HepG2 (cell line): ENCODE data around the gene NUTF2. TPM values are rescaled to one million over a fixed set of nuclear protein-coding genes. Genes with fewer than 3 reads are reported as not detected.

Experiments used
- ATAC-seq: fragments of 200-7000 bp; cut with Tn5 transposase; 3 replicates; pipeline ENCODE4 v1.9.1; 2020; ENCODE audit warnings: mild to moderate bottlenecking, moderate library complexity
- BruUV-seq: library from RNA; stranded (reverse); fragments of 400-500 nt; replicated peaks from 2 replicates; lab custom pipeline; 2021; lab: Mats Ljungman, UMichigan
- CTCF ChIA-PET: fragments of 300-600 bp; formaldehyde crosslinking; extraction: SDS; loops from one replicate; lab custom pipeline; 2021; ENCODE audit warnings: low total read pairs, inconsistent platforms, low intra/inter-chr PET ratio; lab: Yijun Ruan, JAX
- POLR2A ChIA-PET: fragments of 350-600 bp; sonication (Branson Sonifier 250); formaldehyde crosslinking; loops from one replicate; lab custom pipeline; 2020; ENCODE audit warnings: antibody characterized with exemption, inconsistent platforms; lab: Yijun Ruan, JAX
- DNase-seq: peaks from one replicate; pipeline ENCODE4 v3.0.0-alpha.2; 2015; ENCODE audit warnings: low spot score
- FAIRE-seq: peaks from 3 replicates; lab custom pipeline; 2011; peaks lifted over from hg19 to GRCh38; lab: Jason Lieb, UNC
- H2AFZ ChIP-seq: one replicate; pipeline ENCODE4 v1.6.1; 2011; ENCODE audit warnings: low read length, inconsistent platforms
- H3K27ac ChIP-seq: fragments of 300-600 bp; 3 replicates; pipeline ENCODE4 v1.8.0; 2011; ENCODE audit warnings: mixed run types, mild to moderate bottlenecking, mixed read lengths, low read length, inconsistent platforms; ENCODE audit not compliant: insufficient read depth; ENCODE audit errors: extremely low read length
- H3K27me3 ChIP-seq, 2 experiments: fragments of 200-600 bp in 1 of 2; 2 replicates in 1 of 2; 3 replicates in 1 of 2; pipeline versions ENCODE4 v1.6.0 to v1.8.0; 2011; ENCODE audit warnings: low read length in 2 of 2, mild to moderate bottlenecking in 2 of 2, moderate library complexity in 2 of 2, inconsistent platforms in 1 of 2; ENCODE audit not compliant: insufficient read depth in 2 of 2, control insufficient read depth in 1 of 2
- H3K36me3 ChIP-seq, 2 experiments: fragments of 200-600 bp in 1 of 2; replicated peaks in 1 of 2; 2 replicates in 1 of 2; 3 replicates in 1 of 2; pipeline versions ENCODE4 v1.5.1 to v1.8.0; 2011; ENCODE audit warnings: low read length in 2 of 2, inconsistent platforms in 1 of 2; ENCODE audit not compliant: insufficient read depth in 2 of 2, control insufficient read depth in 1 of 2
- H3K4me1 ChIP-seq: 2 replicates; pipeline ENCODE4 v1.5.1; 2012; ENCODE audit warnings: low read length, inconsistent platforms; ENCODE audit not compliant: insufficient read depth
- H3K4me2 ChIP-seq: 2 replicates; pipeline ENCODE4 v1.6.0; 2011; ENCODE audit warnings: low read depth, low read length, inconsistent platforms
- H3K4me3 ChIP-seq, 3 experiments: fragments of 200-600 bp in 1 of 3; sonication (generic), shearing (Covaris generic) in 1 of 3; replicated peaks in 1 of 3; 2 replicates each; pipeline ENCODE4 v1.5.1; 2011 to 2016; ENCODE audit warnings: low read length in 3 of 3, inconsistent platforms in 2 of 3, low read depth in 2 of 3, mild to moderate bottlenecking in 2 of 3, control low read depth in 1 of 3, mixed read lengths in 1 of 3; ENCODE audit not compliant: insufficient read depth in 1 of 3
- H3K79me2 ChIP-seq: one replicate; pipeline ENCODE4 v1.6.1; 2011; ENCODE audit warnings: low read length, inconsistent platforms; ENCODE audit not compliant: insufficient read depth
- H3K9ac ChIP-seq: 2 replicates; pipeline ENCODE4 v1.6.0; 2011; ENCODE audit warnings: mild to moderate bottlenecking, low read depth, low read length, inconsistent platforms; ENCODE audit not compliant: insufficient read depth
- H3K9me3 ChIP-seq: 2 replicates; pipeline ENCODE4 v1.5.1; 2012; ENCODE audit warnings: mild to moderate bottlenecking, low read length
- H4K20me1 ChIP-seq: 2 replicates; pipeline ENCODE4 v1.6.0; 2011; ENCODE audit warnings: inconsistent platforms, mild to moderate bottlenecking, low read length, moderate library complexity; ENCODE audit not compliant: insufficient read depth
- ARNT2 ChIP-seq: sonication (generic); formaldehyde crosslinking; IDR thresholded peaks from 2 replicates; pipeline ENCODE4 v1.8.0; 2022; ENCODE audit warnings: mild to moderate bottlenecking, low read depth, missing genetic modification reagents, moderate library complexity
- ATRX ChIP-seq: sonication (generic); formaldehyde crosslinking; IDR thresholded peaks from 2 replicates; pipeline ENCODE4 v1.4.0; 2020; ENCODE audit warnings: missing genetic modification reagents, borderline replicate concordance
- HHEX ChIP-seq: IDR thresholded peaks from 2 replicates; pipeline ENCODE4 v1.6.1; 2016; ENCODE audit warnings: control low read depth
- MEF2D ChIP-seq: sonication (generic); formaldehyde crosslinking; IDR thresholded peaks from 2 replicates; pipeline ENCODE4 v1.5.1; 2020; ENCODE audit warnings: mild to moderate bottlenecking, missing genetic modification reagents
- NAIF1 ChIP-seq: sonication (generic); formaldehyde crosslinking; IDR thresholded peaks from 2 replicates; pipeline ENCODE4 v1.5.0; 2020; ENCODE audit warnings: mild to moderate bottlenecking, missing genetic modification reagents, borderline replicate concordance
- NBN ChIP-seq: fragments of 450-650 bp; conservative IDR thresholded peaks from 2 replicates; pipeline ENCODE4 v1.6.1; 2017
- PAX8 ChIP-seq: sonication (generic); formaldehyde crosslinking; IDR thresholded peaks from 2 replicates; pipeline ENCODE4 v1.8.0; 2022; ENCODE audit warnings: mild to moderate bottlenecking, missing genetic modification reagents, borderline replicate concordance
- REL ChIP-seq: sonication (generic); formaldehyde crosslinking; conservative IDR thresholded peaks from 2 replicates; pipeline ENCODE4 v1.8.0; 2022; ENCODE audit warnings: mild to moderate bottlenecking, missing genetic modification reagents, moderate library complexity
- SKI ChIP-seq: fragments of 450-650 bp; IDR thresholded peaks from one replicate; pipeline ENCODE4 v1.6.1; 2018; ENCODE audit warnings: mild to moderate bottlenecking; ENCODE audit not compliant: partially characterized antibody
- ZHX2 ChIP-seq, 2 experiments: sonication (generic) in 1 of 2; formaldehyde crosslinking in 1 of 2; IDR thresholded peaks; 2 replicates each; pipeline versions ENCODE4 v1.6.1 to v1.9.0; 2014 to 2022; ENCODE audit warnings: antibody characterized with exemption in 1 of 2, borderline replicate concordance in 1 of 2, inconsistent platforms in 1 of 2, low read depth in 1 of 2, missing genetic modification reagents in 1 of 2
- ZMYM2 ChIP-seq: sonication (generic); formaldehyde crosslinking; IDR thresholded peaks from 2 replicates; pipeline ENCODE4 v1.8.0; 2022; ENCODE audit warnings: mild to moderate bottlenecking, missing genetic modification reagents
- ZNF251 ChIP-seq: sonication (generic); formaldehyde crosslinking; IDR thresholded peaks from 2 replicates; pipeline ENCODE4 v1.9.0; 2021; ENCODE audit warnings: mild to moderate bottlenecking, missing genetic modification reagents
- ZNF333 ChIP-seq: sonication (generic); formaldehyde crosslinking; IDR thresholded peaks from 2 replicates; pipeline ENCODE4 v1.4.0; 2020; ENCODE audit warnings: mild to moderate bottlenecking, missing genetic modification reagents, borderline replicate concordance
- ZNF343 ChIP-seq: sonication (generic); formaldehyde crosslinking; IDR thresholded peaks from 2 replicates; pipeline ENCODE4 v1.4.0; 2020; ENCODE audit warnings: mild to moderate bottlenecking, missing genetic modification reagents
- ZNF510 ChIP-seq: sonication (generic); formaldehyde crosslinking; IDR thresholded peaks from 2 replicates; pipeline ENCODE4 v1.4.0; 2020; ENCODE audit warnings: low read depth, mild to moderate bottlenecking, missing genetic modification reagents
- ZNF512B ChIP-seq: sonication (generic); formaldehyde crosslinking; IDR thresholded peaks from 2 replicates; pipeline ENCODE4 v1.5.1; 2020; ENCODE audit warnings: missing genetic modification reagents, mild to moderate bottlenecking, borderline replicate concordance
- WGBS: methylation state at CpG from one replicate; pipeline ENCODE4 v1.1.6; 2017; ENCODE audit warnings: low lambda C conversion rate; 5-methylcytosine and 5-hydroxymethylcytosine counted together
- in situ Hi-C: cut with HindIII; loops from 2 replicates; pipeline ENCODE4 v1.10.0; 2017; ENCODE audit warnings: low pct_unique_long_range_greater_than_20kb; ENCODE audit not compliant: extremely low pct_ligation_motif_present
- intact Hi-C: fragments of 100-400 bp; cut with micrococcal nuclease; formaldehyde crosslinking; loops from one replicate; pipeline ENCODE4 v1.10.0; 2022; ENCODE audit not compliant: unreplicated experiment
- polyA plus RNA-seq, 8 experiments: library from polyadenylated mRNA; depleted of rRNA in 3 of 8; stranded (reverse) in 7 of 8; unstranded in 1 of 8; fragments of >200 nt; fragmentation: Illumina TruSeq in 4 of 8; extraction: Trizol in 4 of 8; gene quantifications; 2 replicates each; pipeline versions ENCODE4 v1.2.1 to v1.2.3, GENCODE V29; 2011 to 2016; ENCODE audit warnings: low read depth in 4 of 8, missing spikeins in 1 of 8, mixed read lengths in 1 of 8; ENCODE audit not compliant: insufficient read depth in 1 of 8
- total RNA-seq, 5 experiments: library from RNA; depleted of rRNA; stranded (reverse); fragments of >200 nt; fragmentation: Illumina TruSeq; extraction: Trizol; gene quantifications; 2 replicates each; pipeline ENCODE4 v1.2.3, GENCODE V29; 2016; ENCODE audit warnings: low read depth in 1 of 5

NUTF2 gene
- total and polyA plus RNA-seq, 2 of the 13 experiments (the other 11 are each of a cell fraction or from before 2014, with no cell fraction given), result 168 to 214 TPM

- H3K79me2 ChIP-seq, result no peaks in the 10 kb centered on the region
- no peak overlapping the region for H3K27ac ChIP-seq
- H3K27me3 ChIP-seq, result no peaks in the 10 kb centered on the region
- no peak overlapping the region for H3K9ac ChIP-seq
- ChIA-PET POLR2A (interaction anchor here (0.6 to 2.9 kb wide), 2 partner anchors 20 to 22 kb away, joined by 4 to 10 read pairs; partner anchors contain the start of gene PSKH1), CTCF (interaction anchor here (1.7 kb wide), 1 partner anchor 32 kb away, joined by 3 read pairs; no protein-coding TSS in a partner anchor)
- peaks cover 13 to 27% of the 10 kb centered on the region in 2 experiments; a peak in 4 of 5 replicates for H3K36me3 ChIP-seq
- peaks cover 34% of the 10 kb centered on the region for H3K4me1 ChIP-seq
- no peak for FAIRE-seq
- no peak for DNase-seq
- in situ Hi-C loops, result no loop called here
- H3K4me3 ChIP-seq, result no peak overlapping the region
- H3K9me3 ChIP-seq, result no peaks in the 10 kb centered on the region
- intact Hi-C loops, result no loop called here
- H2AFZ ChIP-seq, result no peak overlapping the region
- no peak for ATAC-seq
- BruUV-seq, result no TSS peak
- peaks cover 6% of the 10 kb centered on the region; the same call in 1 of the 2 replicates for H4K20me1 ChIP-seq
- H3K4me2 ChIP-seq, result no peak overlapping the region
- WGBS, result 91% methylated on average over 7 of the region's 7 CpGs
- no peak for TF ChIP-seq ZNF333 (CRISPR knock-in tag)
- TF ChIP-seq ZNF251, result no peak
- no peak for TF ChIP-seq REL (CRISPR knock-in tag)
- no peak for TF ChIP-seq NAIF1
- no peak for TF ChIP-seq NBN
- no peak for TF ChIP-seq ARNT2 (CRISPR knock-in tag)
- no peak for TF ChIP-seq ZHX2 (IDR thresholded peaks at IDR 0.05; ENCODE audit: low read depth)
- no peak for TF ChIP-seq ZHX2 (CRISPR knock-in tag; IDR thresholded peaks at IDR 0.05; ENCODE audit: borderline replicate concordance)
- no peak for TF ChIP-seq ZNF512B (CRISPR knock-in tag)
- TF ChIP-seq ZNF510, result no peak
- TF ChIP-seq SKI, result no peak
- TF ChIP-seq ZMYM2 (CRISPR knock-in tag), result no peak
- no peak for TF ChIP-seq HHEX (CRISPR knock-in tag)
- TF ChIP-seq PAX8 (CRISPR knock-in tag), result no peak
- no peak for TF ChIP-seq ATRX
- TF ChIP-seq MEF2D, result no peak
- TF ChIP-seq ZNF343 (CRISPR knock-in tag), result no peak
Observed at GRCh38 chr16:67914758-67915495, 68.2 kb downstream of the NUTF2 start.
